Smooth muscle cell (in vitro differentiated cells): Measurements from ENCODE around the gene IL6R. TPM values are rescaled to one million over a fixed set of nuclear protein-coding genes. Genes with fewer than 3 reads are reported as not detected.

Source experiments
- DNase-seq: peaks from one replicate; lab custom pipeline; 2025; ENCODE audit not compliant: unreplicated experiment; lab: John Stamatoyannopoulos, UW
- H2AFZ ChIP-seq: fragments of 200-600 bp; sonication (generic); 2 replicates; pipeline ENCODE4 v1.6.0; 2016; ENCODE audit warnings: antibody characterized with exemption, low read depth, mild to moderate bottlenecking
- H3F3A ChIP-seq: fragments of 200-600 bp; sonication (generic); 2 replicates; pipeline ENCODE4 v1.6.0; 2017; ENCODE audit warnings: antibody characterized with exemption, low read depth
- H3K27ac ChIP-seq: fragments of 200-600 bp; sonication (generic); 2 replicates; pipeline ENCODE4 v1.5.1; 2016; ENCODE audit warnings: low read depth, mild to moderate bottlenecking
- H3K27me3 ChIP-seq: fragments of 200-600 bp; sonication (generic); 2 replicates; pipeline ENCODE4 v1.6.1; 2016; ENCODE audit warnings: low read depth, mild to moderate bottlenecking
- H3K36me3 ChIP-seq: fragments of 200-600 bp; sonication (generic); 2 replicates; pipeline ENCODE4 v1.5.1; 2016; ENCODE audit warnings: low read depth
- H3K4me1 ChIP-seq: fragments of 200-600 bp; sonication (generic); 2 replicates; pipeline ENCODE4 v1.5.1; 2016; ENCODE audit warnings: low read depth
- H3K4me2 ChIP-seq: fragments of 200-600 bp; sonication (generic); 2 replicates; pipeline ENCODE4 v1.6.0; 2016; ENCODE audit warnings: mild to moderate bottlenecking
- H3K4me3 ChIP-seq: fragments of 200-600 bp; sonication (generic); 2 replicates; pipeline ENCODE4 v1.5.1; 2016; ENCODE audit warnings: mild to moderate bottlenecking
- H3K79me2 ChIP-seq: fragments of 200-600 bp; sonication (generic); 2 replicates; pipeline ENCODE4 v1.6.0; 2016; ENCODE audit warnings: low read depth, mild to moderate bottlenecking
- H3K9ac ChIP-seq: fragments of 200-600 bp; sonication (generic); 2 replicates; pipeline ENCODE4 v1.6.0; 2016; ENCODE audit warnings: low read depth
- H3K9me3 ChIP-seq: fragments of 200-600 bp; sonication (generic); replicated peaks from 2 replicates; pipeline ENCODE4 v1.5.1; 2016; ENCODE audit warnings: low read depth
- H4K20me1 ChIP-seq: fragments of 200-600 bp; sonication (generic); 2 replicates; pipeline ENCODE4 v1.6.0; 2016; ENCODE audit warnings: low read depth
- CTCF ChIP-seq: fragments of 200-600 bp; sonication (generic); IDR thresholded peaks from 2 replicates; pipeline ENCODE4 v1.5.1; 2017; ENCODE audit warnings: borderline replicate concordance, mild to moderate bottlenecking, antibody characterized with exemption; ENCODE audit not compliant: insufficient read depth, poor library complexity, severe bottlenecking
- WGBS: methylation state at CpG from one replicate; pipeline ENCODE4 v1.1.7; 2016; ENCODE audit warnings: low lambda C conversion rate; 5-methylcytosine and 5-hydroxymethylcytosine counted together
- polyA plus RNA-seq: library from polyadenylated mRNA; unstranded; fragments of >200 nt; fragmentation: Nextera tagmentation; extraction: Ambion mirVana; gene quantifications from 2 replicates; pipeline ENCODE4 v1.2.1, GENCODE V29; 2016
- total RNA-seq: library from RNA; depleted of rRNA; stranded (reverse); fragments of >200 nt; gene quantifications from 2 replicates; pipeline ENCODE4 v1.2.3, GENCODE V29; 2014

IL6R gene
- total and polyA plus RNA-seq, 2 experiments from 2014 or later, result 1.8 to 1.9 TPM

GRCh38 chr1:154467434-154468102 is 62.4 kb downstream of the IL6R start:
- Histone ChIP-seq H3F3A (no peaks in the 10 kb centered on the region), H3K36me3 (no peaks in the 10 kb centered on the region), H3K27me3 (no peaks in the 10 kb centered on the region), H3K4me2 (no peak overlapping the region), H2AFZ (no peak overlapping the region), H4K20me1 (no peaks in the 10 kb centered on the region), H3K9me3 (no peaks in the 10 kb centered on the region), H3K27ac (no peak overlapping the region), H3K4me3 (no peak overlapping the region), H3K9ac (no peak overlapping the region), H3K79me2 (no peaks in the 10 kb centered on the region), H3K4me1 (no peaks in the 10 kb centered on the region)
- no peak for DNase-seq
- WGBS, result 94% methylated on average over 11 of the region's 11 CpGs
- TF ChIP-seq CTCF, result no peak

- Histone ChIP-seq H3K36me3 (no peaks in the 10 kb centered on the region), H4K20me1 (no peaks in the 10 kb centered on the region), H3F3A (no peaks in the 10 kb centered on the region), H3K27me3 (no peaks in the 10 kb centered on the region), H3K9ac (no peak overlapping the region), H3K4me2 (no peak overlapping the region), H3K9me3 (no peaks in the 10 kb centered on the region), H3K4me3 (no peak overlapping the region), H2AFZ (no peak overlapping the region), H3K79me2 (no peaks in the 10 kb centered on the region), H3K4me1 (no peaks in the 10 kb centered on the region), H3K27ac (no peak overlapping the region)
- 92% methylated on average over 12 of the region's 12 CpGs for WGBS
- TF ChIP-seq CTCF, result no peak
- no peak for DNase-seq
Observed at GRCh38 chr1:154468535-154469250, 63.5 kb downstream of the IL6R start.

- no peak overlapping the region for H3K27ac ChIP-seq
- H2AFZ ChIP-seq, result no peak overlapping the region
- TF ChIP-seq CTCF, result no peak
- WGBS, result 92% methylated on average over 10 of the region's 10 CpGs
- no peaks in the 10 kb centered on the region for H3F3A ChIP-seq
- H3K36me3 ChIP-seq, result no peaks in the 10 kb centered on the region
- DNase-seq, result no peak
- H3K4me3 ChIP-seq, result no peak overlapping the region
- H4K20me1 ChIP-seq, result no peaks in the 10 kb centered on the region
- H3K9me3 ChIP-seq, result no peaks in the 10 kb centered on the region
- no peaks in the 10 kb centered on the region for H3K4me1 ChIP-seq
- H3K79me2 ChIP-seq, result no peaks in the 10 kb centered on the region
- H3K9ac ChIP-seq, result no peak overlapping the region
- no peaks in the 10 kb centered on the region for H3K27me3 ChIP-seq
- H3K4me2 ChIP-seq, result no peak overlapping the region
Observed at GRCh38 chr1:154469844-154470560, 64.9 kb downstream of the IL6R start.
